RPMI8226 (cell line): ENCODE measurements around the gene SEC16A.
A peak's percentile ranks its signal among the peaks of the same experiment; 100 is the strongest.

Source experiments
- DNase-seq: peaks from one replicate; pipeline ENCODE4 v3.0.0-alpha.2; 2015

Gene SEC16A

GRCh38 chr9:136499935-136500910, 17.4 kb upstream of the SEC16A start:
- no peak for DNase-seq

- no peak for DNase-seq
These were observed 16.5 kb upstream of the SEC16A start for GRCh38 chr9:136499071-136499934.

GRCh38 chr9:136497916-136498695, 15.3 kb upstream of the SEC16A start:
- DNase-seq, result no peak

GRCh38 chr9:136496801-136497620, 14.2 kb upstream of the SEC16A start:
- no peak for DNase-seq

- no peak for DNase-seq
These were observed 13.3 kb upstream of the SEC16A start for GRCh38 chr9:136496181-136496580.

- no peak for DNase-seq
These were observed 12.5 kb upstream of the SEC16A start for GRCh38 chr9:136495238-136495800.

GRCh38 chr9:136494531-136495215, 11.8 kb upstream of the SEC16A start:
- no peak for DNase-seq

GRCh38 chr9:136494012-136494411, 11.2 kb upstream of the SEC16A start:
- no peak for DNase-seq

GRCh38 chr9:136493567-136493971, 10.7 kb upstream of the SEC16A start:
- DNase-seq, result no peak

- no peak for DNase-seq
These were observed 10.2 kb upstream of the SEC16A start for GRCh38 chr9:136492978-136493522.

- no peak for DNase-seq
These were observed 6.9 kb upstream of the SEC16A start for GRCh38 chr9:136489731-136490130.

- peak; percentile 91 for DNase-seq
These were observed 5.7 kb upstream of the SEC16A start for GRCh38 chr9:136488247-136489214.

GRCh38 chr9:136487672-136488071, 4.8 kb upstream of the SEC16A start:
- DNase-seq, result no peak

- no peak for DNase-seq
These were observed 4.2 kb upstream of the SEC16A start for GRCh38 chr9:136486823-136487620.

GRCh38 chr9:136486131-136486530, 3.3 kb upstream of the SEC16A start:
- no peak for DNase-seq

GRCh38 chr9:136485049-136486045, 2.5 kb upstream of the SEC16A start:
- DNase-seq, result peak; percentile 87
